Body of pancreas (tissue), 4 donors: ENCODE results near the gene SMPDL3A.

ENCODE experiments used
- CTCF ChIP-seq, 7 experiments: fragments of 450-650 bp in 4 of 7; fragments of 200-600 bp in 3 of 7; sonication (generic) in 3 of 7; IDR thresholded peaks; one replicate each; pipeline ENCODE4 v1.5.1; 2016 to 2019; ENCODE audit warnings: antibody characterized with exemption in 7 of 7
- POLR2A ChIP-seq, 3 donors: fragments of 450-650 bp; IDR thresholded peaks; one replicate each; pipeline ENCODE4 v1.6.1; 2016; ENCODE audit warnings: antibody characterized with exemption in 3 of 3, mild to moderate bottlenecking in 2 of 3

- TF ChIP-seq POLR2A (IDR thresholded peaks at IDR 0.05) (no peak), CTCF (IDR thresholded peaks at IDR 0.05) (no peak)
Measured at GRCh38 chr6:122817358-122817757, 28.3 kb downstream of the SMPDL3A start.
